DOHH2 (cell line): Measurements from ENCODE around the gene IER2.
A peak's percentile ranks its signal among the peaks of the same experiment; 100 is the strongest.

ENCODE experiments used
- H3F3A ChIP-seq: fragments of 200-600 bp; sonication (generic), shearing (Covaris generic); 2 replicates; pipeline ENCODE4 v1.6.0; 2016; ENCODE audit warnings: antibody characterized with exemption, mild to moderate bottlenecking; ENCODE audit not compliant: control insufficient read depth, insufficient read depth
- H3K27ac ChIP-seq: fragments of 200-600 bp; sonication (generic); 2 replicates; pipeline ENCODE4 v1.5.1; 2014; ENCODE audit warnings: low read depth, mild to moderate bottlenecking, low read length, moderate library complexity
- H3K27me3 ChIP-seq: fragments of 200-600 bp; sonication (generic); 2 replicates; pipeline ENCODE4 v1.6.1; 2014; ENCODE audit warnings: mild to moderate bottlenecking, low read length, mixed read lengths; ENCODE audit not compliant: control insufficient read depth
- H3K36me3 ChIP-seq: fragments of 200-600 bp; sonication (generic); 2 replicates; pipeline ENCODE4 v1.6.1; 2014; ENCODE audit warnings: mild to moderate bottlenecking, low read length, moderate library complexity, mixed read lengths; ENCODE audit not compliant: control insufficient read depth
- H3K4me1 ChIP-seq: fragments of 200-600 bp; sonication (generic); 2 replicates; pipeline ENCODE4 v1.6.1; 2014; ENCODE audit warnings: mild to moderate bottlenecking, low read length, mixed read lengths; ENCODE audit not compliant: control insufficient read depth
- H3K4me2 ChIP-seq: fragments of 200-600 bp; sonication (generic); 2 replicates; pipeline ENCODE4 v1.6.0; 2014; ENCODE audit warnings: mild to moderate bottlenecking, low read length, moderate library complexity
- H3K4me3 ChIP-seq: fragments of 200-600 bp; sonication (generic); 2 replicates; pipeline ENCODE4 v1.5.1; 2014; ENCODE audit warnings: mild to moderate bottlenecking, low read length, mixed read lengths
- H3K79me2 ChIP-seq: fragments of 200-600 bp; sonication (generic); 2 replicates; pipeline ENCODE4 v1.6.1; 2014; ENCODE audit warnings: mild to moderate bottlenecking, low read length, mixed read lengths; ENCODE audit not compliant: control insufficient read depth
- H3K9me2 ChIP-seq: fragments of 200-600 bp; sonication (generic); replicated peaks from 2 replicates; pipeline ENCODE4 v1.6.1; 2014; ENCODE audit warnings: mild to moderate bottlenecking, low read length, mixed read lengths; ENCODE audit not compliant: control insufficient read depth
- H3K9me3 ChIP-seq: fragments of 200-600 bp; sonication (generic); 2 replicates; pipeline ENCODE4 v1.6.1; 2014; ENCODE audit warnings: antibody characterized with exemption, low read length, mixed read lengths; ENCODE audit not compliant: control insufficient read depth, insufficient read depth
- H4K20me1 ChIP-seq: fragments of 200-600 bp; sonication (generic); 2 replicates; pipeline ENCODE4 v1.6.0; 2014; ENCODE audit warnings: low read depth, mild to moderate bottlenecking, antibody characterized with exemption, low read length, moderate library complexity; ENCODE audit not compliant: control insufficient read depth, insufficient read depth
- CTCF ChIP-seq: fragments of 200-600 bp; sonication (generic); IDR thresholded peaks from one replicate; pipeline ENCODE4 v1.5.1; 2014; ENCODE audit warnings: antibody characterized with exemption, mild to moderate bottlenecking, low read depth, low read length; ENCODE audit not compliant: poor library complexity, severe bottlenecking
- EZH2phosphoT487 ChIP-seq: fragments of 200-600 bp; sonication (generic); IDR thresholded peaks from 2 replicates; pipeline ENCODE4 v1.6.1; 2017; ENCODE audit warnings: borderline replicate concordance, mild to moderate bottlenecking, antibody characterized with exemption, low read length, moderate library complexity, mixed read lengths

IER2 gene

DNA sequence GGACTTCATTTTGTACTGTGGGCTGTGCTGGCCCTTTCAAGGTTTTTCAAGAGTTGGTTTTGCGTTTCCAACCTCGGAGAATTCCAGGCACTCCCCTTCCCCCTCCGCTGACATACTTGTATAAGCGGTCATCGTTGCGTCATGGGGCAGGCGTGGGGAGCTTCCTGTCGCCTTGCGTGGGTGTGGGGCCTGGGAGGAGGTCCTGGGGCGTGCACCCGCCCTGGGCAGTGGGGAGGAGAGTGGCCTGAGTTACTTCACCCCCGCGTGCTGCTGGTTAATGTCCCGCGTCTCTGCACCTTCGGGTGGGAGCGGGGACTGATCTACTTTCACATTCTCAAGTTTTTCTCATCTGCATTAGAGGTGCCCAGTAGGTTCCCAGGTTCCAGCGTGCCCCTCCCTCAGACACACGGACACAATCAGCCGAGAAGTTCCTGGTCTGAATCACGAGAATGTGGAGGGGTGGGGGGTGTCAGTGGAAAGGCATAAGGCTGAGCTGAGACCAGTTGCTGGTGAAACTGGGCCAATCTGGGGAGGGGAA lies 4.1 kb downstream of the IER2 start:
- peaks cover 38% of the 10 kb centered on the region for H3K36me3 ChIP-seq
- peaks cover 8% of the 10 kb centered on the region; the same call in 1 of the 2 replicates for H4K20me1 ChIP-seq
- no peaks in the 10 kb centered on the region for H3K9me3 ChIP-seq
- peak overlapping the region; percentile 96 for H3K4me2 ChIP-seq
- H3K4me1 ChIP-seq = peaks cover 47% of the 10 kb centered on the region
- H3K79me2 ChIP-seq = peaks cover 49% of the 10 kb centered on the region
- TF ChIP-seq EZH2phosphoT487 (no peak), CTCF (no peak)
- H3K27me3 ChIP-seq = no peaks in the 10 kb centered on the region
- H3F3A ChIP-seq = peaks cover 43% of the 10 kb centered on the region
- peak overlapping the region; percentile 87 for H3K4me3 ChIP-seq
- H3K9me2 ChIP-seq = no peaks in the 10 kb centered on the region
- peak overlapping the region; percentile 98 for H3K27ac ChIP-seq

GRCh38 chr19:13154911-13155471 lies 4.8 kb downstream of the IER2 start:
- Histone ChIP-seq H3K9me3 (no peaks in the 10 kb centered on the region), H3K4me2 (peak overlapping the region; percentile 96), H3K4me1 (peaks cover 45% of the 10 kb centered on the region), H3K27ac (peak overlapping the region; percentile 98), H3K36me3 (peaks cover 38% of the 10 kb centered on the region), H3K9me2 (no peaks in the 10 kb centered on the region), H4K20me1 (peaks cover 8% of the 10 kb centered on the region; the same call in 1 of the 2 replicates), H3F3A (peaks cover 48% of the 10 kb centered on the region), H3K4me3 (peak overlapping the region; percentile 87), H3K79me2 (peaks cover 44% of the 10 kb centered on the region), H3K27me3 (no peaks in the 10 kb centered on the region)
- no peak for TF ChIP-seq EZH2phosphoT487
- peak; percentile 63 for TF ChIP-seq CTCF

GRCh38 chr19:13155472-13156359 lies 5.5 kb downstream of the IER2 start:
- Histone ChIP-seq H3K9me2 (no peaks in the 10 kb centered on the region), H3F3A (peaks cover 52% of the 10 kb centered on the region), H4K20me1 (peaks cover 8% of the 10 kb centered on the region; the same call in 1 of the 2 replicates), H3K4me1 (peaks cover 45% of the 10 kb centered on the region), H3K27ac (peak overlapping the region; percentile 98), H3K79me2 (peaks cover 40% of the 10 kb centered on the region), H3K27me3 (no peaks in the 10 kb centered on the region), H3K9me3 (no peaks in the 10 kb centered on the region), H3K4me2 (peak overlapping the region; percentile 96), H3K36me3 (peaks cover 34% of the 10 kb centered on the region), H3K4me3 (peak overlapping the region; percentile 87)
- no peak for TF ChIP-seq CTCF
- TF ChIP-seq EZH2phosphoT487 = no peak
